Measurements from ENCODE around the gene WNT7B.

The WNT7B gene

GRCh38 chr22:45952151-45952550 lies 24.8 kb downstream of the WNT7B start:
- FAIRE-seq, result no peak

- no peak for FAIRE-seq
Observed at GRCh38 chr22:45949891-45950290, 27.1 kb downstream of the WNT7B start.

GRCh38 chr22:45949258-45949870 lies 27.6 kb downstream of the WNT7B start:
- FAIRE-seq, result no peak

DNA sequence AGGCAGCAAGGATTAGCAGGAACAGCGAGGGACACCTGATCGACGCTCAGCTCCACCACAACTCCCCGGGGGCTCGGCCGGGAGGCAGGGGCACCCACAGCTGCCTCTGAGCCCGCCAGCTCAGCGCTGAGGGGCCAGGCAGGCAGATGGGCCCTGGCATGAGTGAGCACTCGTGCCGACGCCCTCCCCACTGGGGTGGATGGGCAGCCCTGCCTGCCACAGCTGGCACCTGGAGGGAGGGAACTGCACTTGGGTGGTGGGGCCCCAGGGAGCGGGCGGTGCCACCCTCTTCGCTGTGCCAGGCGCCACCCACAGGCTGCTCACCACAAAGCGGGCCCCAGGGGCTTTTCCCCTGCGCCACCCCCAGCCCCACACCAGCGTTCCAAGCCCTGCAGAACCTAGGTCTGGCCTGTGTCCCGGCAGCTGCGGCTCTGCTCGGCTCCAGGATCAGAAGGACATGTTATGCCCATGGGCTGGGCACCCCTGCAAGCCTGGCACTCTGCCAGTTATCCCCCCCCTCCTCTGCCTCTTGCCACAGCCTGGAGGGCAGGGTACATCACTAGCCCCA lies 28.8 kb downstream of the WNT7B start:
- FAIRE-seq, result no peak

GRCh38 chr22:45946805-45947600 lies 30.0 kb downstream of the WNT7B start:
- FAIRE-seq, result no peak

DNA sequence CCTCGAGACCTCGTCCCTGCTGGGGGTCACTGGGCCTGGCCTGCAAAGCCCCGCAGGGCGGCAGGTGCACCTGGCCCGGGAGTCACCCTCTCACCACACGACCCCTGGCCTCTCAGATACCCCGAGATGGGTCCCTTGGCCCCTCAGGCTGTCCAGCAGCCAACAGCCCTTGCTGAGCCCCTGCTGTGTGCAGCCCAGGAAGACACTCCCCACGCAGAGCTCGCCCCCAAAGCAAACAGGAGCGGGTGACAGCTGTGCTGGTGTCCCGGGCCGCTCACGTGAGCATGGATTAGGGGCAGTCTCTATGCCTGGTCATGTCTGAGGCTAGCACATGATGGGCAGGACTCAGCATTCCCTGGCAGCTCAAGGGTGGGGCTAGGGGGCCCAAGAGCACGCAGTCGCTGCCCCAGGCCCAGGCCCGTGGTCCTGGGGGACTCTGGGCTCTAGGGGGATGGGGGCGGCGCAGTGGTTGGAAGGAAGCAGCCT lies 31.3 kb downstream of the WNT7B start:
- FAIRE-seq, result no peak

GRCh38 chr22:45942787-45943493 lies 34.0 kb downstream of the WNT7B start:
- no peak for FAIRE-seq

- FAIRE-seq, result no peak
Observed at GRCh38 chr22:45942344-45942743, 34.6 kb downstream of the WNT7B start.

- no peak for FAIRE-seq
Observed at GRCh38 chr22:45938913-45939312, 38.0 kb downstream of the WNT7B start.

DNA sequence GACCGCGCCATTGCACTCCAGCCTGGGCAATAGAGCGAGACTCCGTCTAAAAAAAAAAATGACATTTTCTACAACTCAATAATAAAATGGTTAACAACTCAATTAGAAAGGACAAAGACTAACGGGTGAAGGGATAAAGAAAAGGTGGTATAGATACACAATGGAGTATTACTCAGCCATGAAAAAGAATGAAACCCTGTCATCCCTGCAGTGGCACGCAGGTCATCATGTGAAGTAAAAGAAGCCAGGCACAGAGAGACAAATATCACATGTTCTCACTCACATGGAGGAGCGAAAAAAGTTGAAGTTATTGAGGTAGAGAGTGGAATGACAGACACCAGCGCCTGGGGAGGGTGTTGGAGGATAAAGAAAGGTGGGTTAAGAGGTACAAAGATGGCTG lies 39.0 kb downstream of the WNT7B start:
- no peak for FAIRE-seq

GRCh38 chr22:45935573-45935972 lies 41.4 kb downstream of the WNT7B start:
- FAIRE-seq, result no peak

- no peak for FAIRE-seq
Observed at GRCh38 chr22:45934659-45935341, 42.2 kb downstream of the WNT7B start.

- no peak for FAIRE-seq
Observed at GRCh38 chr22:45934168-45934564, 42.8 kb downstream of the WNT7B start.

DNA sequence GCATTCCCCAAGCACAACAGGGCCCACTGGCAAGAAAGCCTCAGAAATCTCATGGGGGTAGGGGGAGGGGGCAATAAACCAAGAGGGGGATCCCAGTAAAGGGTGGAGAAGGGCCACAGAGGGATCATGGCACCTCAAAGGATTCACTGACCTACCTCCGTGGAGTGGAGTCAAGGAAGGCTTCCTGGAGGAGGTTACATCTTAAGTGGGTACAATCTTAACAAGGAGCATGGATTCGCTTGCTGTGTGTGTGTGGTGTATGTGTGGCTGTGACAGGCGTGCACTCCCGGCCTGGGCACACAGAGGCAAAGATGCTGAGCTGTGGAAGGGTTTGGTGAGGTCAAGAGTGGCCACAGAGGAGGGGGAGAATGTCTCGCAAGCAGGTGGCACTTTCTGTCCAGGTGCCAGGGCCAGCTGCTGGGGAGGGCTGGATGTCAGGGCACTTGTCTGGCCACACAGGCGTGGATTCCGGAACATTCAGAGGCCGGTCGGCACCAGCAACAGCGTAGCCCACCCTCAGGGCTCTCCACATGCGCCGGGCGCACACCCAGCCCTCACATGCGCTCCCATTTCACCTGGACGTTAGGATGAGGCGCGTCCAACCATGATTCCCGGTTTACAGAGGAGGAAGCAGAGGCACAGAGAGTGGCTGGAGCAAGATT lies 43.3 kb downstream of the WNT7B start:
- no peak for FAIRE-seq

- FAIRE-seq, result no peak
Observed at GRCh38 chr22:45932071-45932470, 44.9 kb downstream of the WNT7B start.

DNA sequence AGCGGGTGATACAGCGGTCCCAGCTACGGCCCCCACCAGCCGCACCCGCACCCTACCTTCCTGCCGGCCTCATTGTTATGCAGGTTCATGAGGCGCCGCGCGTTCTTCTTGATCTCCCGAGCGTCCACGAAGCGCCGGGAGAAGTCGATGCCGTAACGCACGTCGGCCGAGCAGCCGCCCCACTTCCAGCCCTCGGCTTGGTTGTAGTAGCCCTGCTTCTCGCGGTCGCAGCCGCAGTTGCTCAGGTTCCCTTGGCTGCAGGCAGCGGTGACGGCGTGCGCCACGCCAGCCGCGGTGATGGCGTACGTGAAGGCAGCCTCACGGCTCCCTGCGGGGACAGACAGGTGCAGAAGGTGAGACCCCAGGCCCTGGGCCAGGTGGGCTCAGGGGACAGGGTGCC lies 45.9 kb downstream of the WNT7B start:
- FAIRE-seq, result no peak

- no peak for FAIRE-seq
Observed at GRCh38 chr22:45930324-45930723, 46.6 kb downstream of the WNT7B start.

- FAIRE-seq, result no peak
Observed at GRCh38 chr22:45929649-45930048, 47.3 kb downstream of the WNT7B start.

- FAIRE-seq, result no peak
Observed at GRCh38 chr22:45928726-45929368, 48.1 kb downstream of the WNT7B start.

- FAIRE-seq, result no peak
Observed at GRCh38 chr22:45927059-45927458, 49.9 kb downstream of the WNT7B start.

DNA sequence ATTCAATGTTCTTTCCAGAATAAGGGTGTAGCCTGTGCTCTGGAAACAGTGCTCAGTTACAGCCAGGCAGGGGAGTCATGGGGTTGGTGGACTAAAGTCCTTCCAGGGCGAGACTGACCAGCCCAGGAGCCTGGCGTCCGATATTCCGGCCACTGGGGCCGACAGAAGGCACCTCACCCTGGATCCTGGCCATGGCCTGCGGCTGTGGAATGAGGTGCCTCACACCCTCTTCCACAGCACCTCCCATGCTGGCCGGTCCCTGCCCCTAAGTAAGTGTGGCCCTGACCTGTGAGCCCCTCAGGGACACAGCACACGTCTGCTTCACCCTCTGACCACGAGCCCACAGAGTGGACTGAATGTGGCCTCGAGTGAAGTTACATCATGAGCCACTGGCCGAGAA lies 50.5 kb downstream of the WNT7B start:
- no peak for FAIRE-seq

Data from endometrium (tissue), 2 donors.